Prostate gland (tissue), 2 donors: ENCODE measurements around the gene PCDHA5.

Experiments
- POLR2A ChIP-seq: fragments of 450-650 bp; IDR thresholded peaks from one replicate; pipeline ENCODE4 v1.6.1; 2016; ENCODE audit warnings: antibody characterized with exemption, mild to moderate bottlenecking
- TF ChIP-seq, protein P1 (sequence below), 4 experiments: fragments of 200-600 bp in 2 of 4; fragments of 450-650 bp in 2 of 4; sonication (generic) in 2 of 4; IDR thresholded peaks; 1 replicate in 3 of 4; 2 replicates in 1 of 4; pipeline ENCODE4 v1.5.1; 2016 to 2019; ENCODE audit warnings: antibody characterized with exemption in 4 of 4, mild to moderate bottlenecking in 2 of 4, moderate library complexity in 2 of 4

- TF ChIP-seq, protein P1, sequence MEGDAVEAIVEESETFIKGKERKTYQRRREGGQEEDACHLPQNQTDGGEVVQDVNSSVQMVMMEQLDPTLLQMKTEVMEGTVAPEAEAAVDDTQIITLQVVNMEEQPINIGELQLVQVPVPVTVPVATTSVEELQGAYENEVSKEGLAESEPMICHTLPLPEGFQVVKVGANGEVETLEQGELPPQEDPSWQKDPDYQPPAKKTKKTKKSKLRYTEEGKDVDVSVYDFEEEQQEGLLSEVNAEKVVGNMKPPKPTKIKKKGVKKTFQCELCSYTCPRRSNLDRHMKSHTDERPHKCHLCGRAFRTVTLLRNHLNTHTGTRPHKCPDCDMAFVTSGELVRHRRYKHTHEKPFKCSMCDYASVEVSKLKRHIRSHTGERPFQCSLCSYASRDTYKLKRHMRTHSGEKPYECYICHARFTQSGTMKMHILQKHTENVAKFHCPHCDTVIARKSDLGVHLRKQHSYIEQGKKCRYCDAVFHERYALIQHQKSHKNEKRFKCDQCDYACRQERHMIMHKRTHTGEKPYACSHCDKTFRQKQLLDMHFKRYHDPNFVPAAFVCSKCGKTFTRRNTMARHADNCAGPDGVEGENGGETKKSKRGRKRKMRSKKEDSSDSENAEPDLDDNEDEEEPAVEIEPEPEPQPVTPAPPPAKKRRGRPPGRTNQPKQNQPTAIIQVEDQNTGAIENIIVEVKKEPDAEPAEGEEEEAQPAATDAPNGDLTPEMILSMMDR (IDR thresholded peaks at IDR 0.05), result no peak
- TF ChIP-seq POLR2A, result no peak
Measured at GRCh38 chr5:140785905-140786686, 35.3 kb upstream of the PCDHA5 start, which contains the start of gene PCDHA1.
